ENCODE results near the gene EML4. TPM values are rescaled to one million over a fixed set of nuclear protein-coding genes. Genes with fewer than 3 reads are reported as not detected.

The EML4 gene
- total and polyA plus RNA-seq, 9 donors = 11.6 to 46.5 (median 31.5) TPM

- Histone ChIP-seq H3K27ac (no peak overlapping the region), H3K4me1 (ENCODE audit: insufficient read depth) (peaks cover 11% of the 10 kb centered on the region)
These were observed 26.4 kb downstream of the EML4 start for GRCh38 chr2:42195559-42195958.

DNA sequence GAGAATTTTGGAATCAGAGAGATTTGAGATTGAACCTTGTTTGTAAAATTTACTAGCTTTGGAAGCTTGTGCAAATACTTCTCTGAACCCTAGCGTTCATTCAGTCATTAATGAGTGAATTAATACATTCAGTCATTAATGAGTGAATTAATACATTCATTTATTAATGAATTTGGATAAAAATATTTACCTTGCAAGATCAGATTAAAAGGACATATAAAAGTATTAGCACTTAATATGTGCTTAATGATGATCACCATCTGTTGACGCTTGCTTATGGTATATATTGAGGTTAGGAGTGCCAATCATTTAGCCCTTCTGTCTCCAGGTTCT, 26.9 kb downstream of the EML4 start:
- intact Hi-C loops (cut with DNase I) = loop anchor here in 1 of 4 donors (10.0 kb wide), 1 partner anchor 101 kb away; no protein-coding TSS in a partner anchor
- Histone ChIP-seq H3K36me3 (no peaks in the 10 kb centered on the region), H3K4me3 (no peak overlapping the region), H3K27ac (no peak overlapping the region), H3K9me3 (no peaks in the 10 kb centered on the region), H3K4me1 (ENCODE audit: insufficient read depth) (peaks cover 11% of the 10 kb centered on the region), H3K27me3 (no peaks in the 10 kb centered on the region)
- TF ChIP-seq POLR2A (IDR thresholded peaks at IDR 0.05) (no peak), EP300 (IDR thresholded peaks at IDR 0.05) (no peak), CTCF (IDR thresholded peaks at IDR 0.05) (no peak)
- 94 to 97% (median 95%) methylated on average over 2 of the region's 2 CpGs for WGBS, 3 donors
- no peak for DNase-seq

More at GRCh38 chr2:42195559-42195958, 26.4 kb downstream of the EML4 start:
- no peak for DNase-seq
- intact Hi-C loops (cut with DNase I) = loop anchor here in 1 of 4 donors (10.0 kb wide), 1 partner anchor 101 kb away; no protein-coding TSS in a partner anchor
- H3K27me3 ChIP-seq = no peaks in the 10 kb centered on the region
- H3K9me3 ChIP-seq = no peaks in the 10 kb centered on the region
- no peaks in the 10 kb centered on the region for H3K36me3 ChIP-seq
- H3K4me3 ChIP-seq = no peak overlapping the region
- TF ChIP-seq EP300 (IDR thresholded peaks at IDR 0.05) = no peak
- TF ChIP-seq POLR2A (IDR thresholded peaks at IDR 0.05) = no peak
- no peak for TF ChIP-seq CTCF (IDR thresholded peaks at IDR 0.05)

DNA sequence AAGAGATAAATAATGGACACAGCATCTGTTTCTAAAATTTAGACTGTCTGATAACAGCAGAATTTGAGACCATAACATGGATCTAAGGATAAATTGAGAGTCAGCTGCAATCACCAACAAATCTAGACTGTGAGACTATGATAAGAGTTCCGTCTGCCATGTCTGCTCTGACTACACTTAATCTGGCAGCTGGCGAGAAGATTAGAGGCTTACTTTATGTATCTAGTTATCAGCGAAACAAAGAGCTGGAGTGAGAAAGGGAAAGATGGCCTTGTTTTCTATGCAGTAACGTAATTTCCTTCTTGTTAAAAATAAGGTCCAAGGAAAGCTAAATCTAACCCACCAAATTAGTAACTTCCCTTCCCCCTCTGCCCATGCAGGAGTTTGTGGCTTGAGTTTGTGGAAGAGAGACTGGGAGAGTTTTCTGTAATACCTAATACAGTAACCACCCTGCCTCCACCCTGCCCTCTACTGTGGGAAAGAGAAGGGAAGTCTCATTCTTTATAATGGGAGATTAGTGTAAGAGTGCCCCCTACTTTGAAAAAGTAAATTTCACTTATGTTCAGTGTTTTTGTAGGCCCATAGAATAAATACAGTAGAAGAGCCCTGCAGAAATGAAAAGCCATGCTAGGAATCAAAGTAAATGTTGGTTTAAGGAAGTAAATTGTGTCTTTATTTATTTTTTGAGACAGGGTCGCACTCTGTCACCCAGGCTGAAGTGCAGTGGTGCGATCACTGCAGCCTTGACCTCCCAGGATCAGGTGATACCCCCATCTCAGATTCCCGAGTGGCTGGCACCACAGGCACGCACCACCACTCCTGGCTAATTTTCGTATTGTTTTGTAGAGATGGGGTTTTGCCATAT, 27.5 kb downstream of the EML4 start:
- Histone ChIP-seq H3K4me3 (no peak overlapping the region), H3K36me3 (no peaks in the 10 kb centered on the region), H3K27ac (no peak overlapping the region), H3K4me1 (ENCODE audit: insufficient read depth) (peaks cover 11% of the 10 kb centered on the region), H3K27me3 (no peaks in the 10 kb centered on the region), H3K9me3 (no peaks in the 10 kb centered on the region)
- intact Hi-C loops (cut with DNase I) = loop anchor here in 1 of 4 donors (10.0 kb wide), 1 partner anchor 102 kb away; no protein-coding TSS in a partner anchor
- TF ChIP-seq CTCF (IDR thresholded peaks at IDR 0.05) (no peak), EP300 (IDR thresholded peaks at IDR 0.05) (no peak), POLR2A (IDR thresholded peaks at IDR 0.05) (no peak)
- WGBS, 3 donors = 86 to 93% (median 87%) methylated on average over 9 of the region's 9 CpGs
- DNase-seq = peak in 1 of 5 donors; percentile 29

GRCh38 chr2:42197792-42198191, 28.6 kb downstream of the EML4 start:
- Histone ChIP-seq H3K27ac (no peak overlapping the region), H3K9me3 (no peaks in the 10 kb centered on the region), H3K36me3 (no peaks in the 10 kb centered on the region), H3K4me3 (no peak overlapping the region), H3K4me1 (ENCODE audit: insufficient read depth) (peaks cover 10% of the 10 kb centered on the region), H3K27me3 (no peaks in the 10 kb centered on the region)
- intact Hi-C loops (cut with DNase I) = loop anchor here in 1 of 4 donors (10.0 kb wide), 1 partner anchor 103 kb away; no protein-coding TSS in a partner anchor
- TF ChIP-seq EP300 (IDR thresholded peaks at IDR 0.05) (no peak), POLR2A (IDR thresholded peaks at IDR 0.05) (no peak), CTCF (IDR thresholded peaks at IDR 0.05) (no peak)
- DNase-seq = no peak
- 68 to 100% (median 98%) methylated on average over 1 of the region's 1 CpG for WGBS, 3 donors

Measured in ovary (tissue), 9 donors.